SK-N-SH (cell line): ENCODE measurements around the gene PWWP2B.

Experiments
- GABPA ChIP-seq: IDR thresholded peaks from 2 replicates; pipeline ENCODE4 v1.4.0; 2012; ENCODE audit warnings: low read depth, mild to moderate bottlenecking
- MXI1 ChIP-seq: IDR thresholded peaks from 2 replicates; pipeline ENCODE4 v1.6.1; 2012; ENCODE audit warnings: mild to moderate bottlenecking, low read depth, low read length, improper control_type of control experiment
- POLR2AphosphoS5 ChIP-seq: IDR thresholded peaks from 2 replicates; pipeline ENCODE4 v1.6.1; 2012; ENCODE audit warnings: low read depth, low read length
- RCOR1 ChIP-seq: fragments of 150-350 bp; IDR thresholded peaks from 2 replicates; pipeline ENCODE4 v1.6.1; 2017; ENCODE audit warnings: antibody characterized with exemption, low read length
- TCF12 ChIP-seq: IDR thresholded peaks from 2 replicates; pipeline ENCODE4 v1.4.0; 2012
- YY1 ChIP-seq: IDR thresholded peaks from 2 replicates; pipeline ENCODE4 v1.4.0; 2012; ENCODE audit warnings: low read depth, mild to moderate bottlenecking
- TF ChIP-seq, protein P1 (sequence below): fragments of 200-600 bp; sonication (generic); IDR thresholded peaks from 2 replicates; pipeline ENCODE4 v1.6.1; 2017; ENCODE audit warnings: antibody characterized with exemption, mild to moderate bottlenecking, moderate library complexity

DNA sequence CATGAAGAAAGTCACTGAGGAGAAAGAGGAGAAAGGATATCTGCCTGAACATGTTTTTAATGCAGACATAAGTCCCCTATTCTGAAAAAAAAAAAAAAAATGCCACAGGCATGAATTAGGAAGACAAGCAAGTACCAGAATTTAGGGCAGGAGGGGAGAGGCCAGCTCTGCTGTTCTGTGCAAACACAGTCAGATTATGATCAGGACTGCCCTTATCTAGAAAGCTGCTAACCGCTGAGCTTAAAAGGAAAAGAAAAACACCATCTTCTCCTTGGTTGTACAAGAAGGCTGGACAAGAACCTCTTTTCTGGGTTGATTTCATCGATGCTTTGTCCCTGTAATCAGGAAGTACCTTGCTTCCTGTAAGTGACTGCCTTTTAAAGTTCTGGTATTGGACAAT, 15.3 kb upstream of the PWWP2B start:
- TF ChIP-seq TCF12 (no peak), YY1 (no peak), POLR2AphosphoS5 (no peak), GABPA (no peak), RCOR1 (no peak), MXI1 (no peak)
- TF ChIP-seq, protein P1, sequence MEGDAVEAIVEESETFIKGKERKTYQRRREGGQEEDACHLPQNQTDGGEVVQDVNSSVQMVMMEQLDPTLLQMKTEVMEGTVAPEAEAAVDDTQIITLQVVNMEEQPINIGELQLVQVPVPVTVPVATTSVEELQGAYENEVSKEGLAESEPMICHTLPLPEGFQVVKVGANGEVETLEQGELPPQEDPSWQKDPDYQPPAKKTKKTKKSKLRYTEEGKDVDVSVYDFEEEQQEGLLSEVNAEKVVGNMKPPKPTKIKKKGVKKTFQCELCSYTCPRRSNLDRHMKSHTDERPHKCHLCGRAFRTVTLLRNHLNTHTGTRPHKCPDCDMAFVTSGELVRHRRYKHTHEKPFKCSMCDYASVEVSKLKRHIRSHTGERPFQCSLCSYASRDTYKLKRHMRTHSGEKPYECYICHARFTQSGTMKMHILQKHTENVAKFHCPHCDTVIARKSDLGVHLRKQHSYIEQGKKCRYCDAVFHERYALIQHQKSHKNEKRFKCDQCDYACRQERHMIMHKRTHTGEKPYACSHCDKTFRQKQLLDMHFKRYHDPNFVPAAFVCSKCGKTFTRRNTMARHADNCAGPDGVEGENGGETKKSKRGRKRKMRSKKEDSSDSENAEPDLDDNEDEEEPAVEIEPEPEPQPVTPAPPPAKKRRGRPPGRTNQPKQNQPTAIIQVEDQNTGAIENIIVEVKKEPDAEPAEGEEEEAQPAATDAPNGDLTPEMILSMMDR = no peak
